Skeletal muscle satellite cell (primary cell): ENCODE measurements around the gene ATP6V0A1.

ENCODE experiments used
- H3K27me3 ChIP-seq: 2 replicates; pipeline ENCODE4 v1.7.0; 2013; ENCODE audit warnings: low read length; ENCODE audit not compliant: control insufficient read depth, insufficient read depth
- H3K36me3 ChIP-seq: 2 replicates; pipeline ENCODE4 v1.7.0; 2013; ENCODE audit warnings: mild to moderate bottlenecking, control low read depth, low read length; ENCODE audit not compliant: insufficient read depth
- H3K4me1 ChIP-seq: 2 replicates; pipeline ENCODE4 v1.7.0; 2013; ENCODE audit warnings: low read length; ENCODE audit not compliant: control insufficient read depth, insufficient read depth
- H3K4me2 ChIP-seq: 2 replicates; pipeline ENCODE4 v1.7.0; 2013; ENCODE audit warnings: mild to moderate bottlenecking, low read length
- H3K4me3 ChIP-seq: 2 replicates; pipeline ENCODE4 v1.7.0; 2013; ENCODE audit warnings: low read length
- H3K9ac ChIP-seq: 2 replicates; pipeline ENCODE4 v1.7.0; 2013; ENCODE audit warnings: mild to moderate bottlenecking, low read depth, low read length, moderate library complexity
- H3K9me3 ChIP-seq: replicated peaks from 2 replicates; pipeline ENCODE4 v1.7.0; 2013; ENCODE audit warnings: mild to moderate bottlenecking, control low read depth, low read length

Gene ATP6V0A1

GRCh38 chr17:42522263-42522790, 63.6 kb downstream of the ATP6V0A1 start:
- peaks cover 7% of the 10 kb centered on the region for H3K36me3 ChIP-seq
- peaks cover 68% of the 10 kb centered on the region for H3K4me1 ChIP-seq
- H3K4me3 ChIP-seq = no peak overlapping the region
- H3K9ac ChIP-seq = peak overlapping the region; percentile 82
- no peaks in the 10 kb centered on the region for H3K27me3 ChIP-seq
- no peaks in the 10 kb centered on the region for H3K9me3 ChIP-seq
- H3K4me2 ChIP-seq = peak overlapping the region; percentile 42

GRCh38 chr17:42522798-42523278, 64.2 kb downstream of the ATP6V0A1 start:
- peaks cover 7% of the 10 kb centered on the region for H3K36me3 ChIP-seq

GRCh38 chr17:42525221-42525620, 66.5 kb downstream of the ATP6V0A1 start:
- no peaks in the 10 kb centered on the region for H3K27me3 ChIP-seq
- no peaks in the 10 kb centered on the region for H3K9me3 ChIP-seq
- peaks cover 40% of the 10 kb centered on the region for H3K4me1 ChIP-seq
- no peak overlapping the region for H3K4me2 ChIP-seq
- H3K4me3 ChIP-seq = no peak overlapping the region
- no peak overlapping the region for H3K9ac ChIP-seq
- H3K36me3 ChIP-seq = peaks cover 7% of the 10 kb centered on the region

More at GRCh38 chr17:42522798-42523278, 64.2 kb downstream of the ATP6V0A1 start:
- no peak overlapping the region for H3K9ac ChIP-seq
- no peak overlapping the region for H3K4me2 ChIP-seq
- peaks cover 63% of the 10 kb centered on the region for H3K4me1 ChIP-seq
- H3K9me3 ChIP-seq = no peaks in the 10 kb centered on the region
- H3K4me3 ChIP-seq = no peak overlapping the region
- H3K27me3 ChIP-seq = no peaks in the 10 kb centered on the region

- Histone ChIP-seq H3K27me3 (no peaks in the 10 kb centered on the region), H3K4me3 (no peak overlapping the region), H3K4me2 (no peak overlapping the region), H3K9me3 (no peaks in the 10 kb centered on the region), H3K9ac (no peak overlapping the region), H3K36me3 (peaks cover 7% of the 10 kb centered on the region), H3K4me1 (peaks cover 32% of the 10 kb centered on the region)
These were observed 67.4 kb downstream of the ATP6V0A1 start for GRCh38 chr17:42526031-42526444.

- Histone ChIP-seq H3K9ac (no peak overlapping the region), H3K4me1 (peaks cover 18% of the 10 kb centered on the region), H3K27me3 (no peaks in the 10 kb centered on the region)
These were observed 69.3 kb downstream of the ATP6V0A1 start for GRCh38 chr17:42527932-42528331.

GRCh38 chr17:42529061-42529460, 70.4 kb downstream of the ATP6V0A1 start:
- H3K4me3 ChIP-seq = no peak overlapping the region
- no peaks in the 10 kb centered on the region for H3K36me3 ChIP-seq
- no peak overlapping the region for H3K4me2 ChIP-seq
- H3K4me1 ChIP-seq = peaks cover 18% of the 10 kb centered on the region
- H3K27me3 ChIP-seq = no peaks in the 10 kb centered on the region
- H3K9me3 ChIP-seq = no peaks in the 10 kb centered on the region
- no peak overlapping the region for H3K9ac ChIP-seq

More at GRCh38 chr17:42527932-42528331, 69.3 kb downstream of the ATP6V0A1 start:
- Histone ChIP-seq H3K36me3 (no peaks in the 10 kb centered on the region), H3K4me3 (no peak overlapping the region), H3K9me3 (no peaks in the 10 kb centered on the region), H3K4me2 (no peak overlapping the region)

GRCh38 chr17:42530952-42531454, 72.3 kb downstream of the ATP6V0A1 start:
- H3K4me3 ChIP-seq = no peak overlapping the region
- H3K4me2 ChIP-seq = no peak overlapping the region
- H3K9me3 ChIP-seq = no peaks in the 10 kb centered on the region
- H3K27me3 ChIP-seq = no peaks in the 10 kb centered on the region
- H3K36me3 ChIP-seq = no peaks in the 10 kb centered on the region
- H3K4me1 ChIP-seq = peaks cover 18% of the 10 kb centered on the region
- no peak overlapping the region for H3K9ac ChIP-seq

GRCh38 chr17:42531455-42532354, 73.0 kb downstream of the ATP6V0A1 start:
- Histone ChIP-seq H3K4me1 (peaks cover 15% of the 10 kb centered on the region), H3K9me3 (no peaks in the 10 kb centered on the region), H3K4me2 (peak overlapping the region; percentile 86), H3K27me3 (no peaks in the 10 kb centered on the region), H3K4me3 (peak overlapping the region; percentile 72), H3K9ac (peak overlapping the region; percentile 61), H3K36me3 (no peaks in the 10 kb centered on the region)

- peaks cover 18% of the 10 kb centered on the region for H3K36me3 ChIP-seq
- H3K4me1 ChIP-seq = peaks cover 25% of the 10 kb centered on the region
- H3K9ac ChIP-seq = peak overlapping the region; percentile 86
- peak overlapping the region; percentile 86 for H3K4me2 ChIP-seq
- H3K27me3 ChIP-seq = no peaks in the 10 kb centered on the region
- H3K4me3 ChIP-seq = peak overlapping the region; percentile 73
- H3K9me3 ChIP-seq = no peaks in the 10 kb centered on the region
These were observed 76.7 kb downstream of the ATP6V0A1 start for GRCh38 chr17:42535155-42536047.

GRCh38 chr17:42536048-42536371, 77.3 kb downstream of the ATP6V0A1 start, which contains the start of gene NAGLU:
NAGLU (plus strand) TSS chr17:42536241; CDS start chr17:42536273, 32 bp downstream.
- peak within 1 kb of the TSS; percentile 86 for H3K9ac ChIP-seq
- peaks cover 25% of the 10 kb centered on the region for H3K4me1 ChIP-seq
- no peaks in the 10 kb centered on the region for H3K9me3 ChIP-seq
- H3K36me3 ChIP-seq = peaks cover 21% of the 10 kb centered on the region
- H3K4me2 ChIP-seq = peak within 1 kb of the TSS; percentile 86
- peak within 1 kb of the TSS; percentile 73 for H3K4me3 ChIP-seq
- no peaks in the 10 kb centered on the region for H3K27me3 ChIP-seq
